Smooth muscle cell (in vitro differentiated cells): ENCODE results near the gene S100A10. TPM values are rescaled to one million over a fixed set of nuclear protein-coding genes. Genes with fewer than 3 reads are reported as not detected.

Source experiments
- DNase-seq: peaks from one replicate; lab custom pipeline; 2025; ENCODE audit not compliant: unreplicated experiment; lab: John Stamatoyannopoulos, UW
- H2AFZ ChIP-seq: fragments of 200-600 bp; sonication (generic); 2 replicates; pipeline ENCODE4 v1.6.0; 2016; ENCODE audit warnings: antibody characterized with exemption, low read depth, mild to moderate bottlenecking
- H3F3A ChIP-seq: fragments of 200-600 bp; sonication (generic); 2 replicates; pipeline ENCODE4 v1.6.0; 2017; ENCODE audit warnings: antibody characterized with exemption, low read depth
- H3K27ac ChIP-seq: fragments of 200-600 bp; sonication (generic); 2 replicates; pipeline ENCODE4 v1.5.1; 2016; ENCODE audit warnings: low read depth, mild to moderate bottlenecking
- H3K27me3 ChIP-seq: fragments of 200-600 bp; sonication (generic); 2 replicates; pipeline ENCODE4 v1.6.1; 2016; ENCODE audit warnings: low read depth, mild to moderate bottlenecking
- H3K36me3 ChIP-seq: fragments of 200-600 bp; sonication (generic); 2 replicates; pipeline ENCODE4 v1.5.1; 2016; ENCODE audit warnings: low read depth
- H3K4me1 ChIP-seq: fragments of 200-600 bp; sonication (generic); 2 replicates; pipeline ENCODE4 v1.5.1; 2016; ENCODE audit warnings: low read depth
- H3K4me2 ChIP-seq: fragments of 200-600 bp; sonication (generic); 2 replicates; pipeline ENCODE4 v1.6.0; 2016; ENCODE audit warnings: mild to moderate bottlenecking
- H3K4me3 ChIP-seq: fragments of 200-600 bp; sonication (generic); 2 replicates; pipeline ENCODE4 v1.5.1; 2016; ENCODE audit warnings: mild to moderate bottlenecking
- H3K79me2 ChIP-seq: fragments of 200-600 bp; sonication (generic); 2 replicates; pipeline ENCODE4 v1.6.0; 2016; ENCODE audit warnings: low read depth, mild to moderate bottlenecking
- H3K9ac ChIP-seq: fragments of 200-600 bp; sonication (generic); 2 replicates; pipeline ENCODE4 v1.6.0; 2016; ENCODE audit warnings: low read depth
- H3K9me3 ChIP-seq: fragments of 200-600 bp; sonication (generic); replicated peaks from 2 replicates; pipeline ENCODE4 v1.5.1; 2016; ENCODE audit warnings: low read depth
- H4K20me1 ChIP-seq: fragments of 200-600 bp; sonication (generic); 2 replicates; pipeline ENCODE4 v1.6.0; 2016; ENCODE audit warnings: low read depth
- CTCF ChIP-seq: fragments of 200-600 bp; sonication (generic); IDR thresholded peaks from 2 replicates; pipeline ENCODE4 v1.5.1; 2017; ENCODE audit warnings: borderline replicate concordance, mild to moderate bottlenecking, antibody characterized with exemption; ENCODE audit not compliant: insufficient read depth, poor library complexity, severe bottlenecking
- WGBS: methylation state at CpG from one replicate; pipeline ENCODE4 v1.1.7; 2016; ENCODE audit warnings: low lambda C conversion rate; 5-methylcytosine and 5-hydroxymethylcytosine counted together
- polyA plus RNA-seq: library from polyadenylated mRNA; unstranded; fragments of >200 nt; fragmentation: Nextera tagmentation; extraction: Ambion mirVana; gene quantifications from 2 replicates; pipeline ENCODE4 v1.2.1, GENCODE V29; 2016
- total RNA-seq: library from RNA; depleted of rRNA; stranded (reverse); fragments of >200 nt; gene quantifications from 2 replicates; pipeline ENCODE4 v1.2.3, GENCODE V29; 2014

Gene S100A10
- total and polyA plus RNA-seq, 2 experiments from 2014 or later, result 477 to 1,351 TPM

- no peaks in the 10 kb centered on the region for H3K79me2 ChIP-seq
- H3K4me2 ChIP-seq, result no peak overlapping the region
- H3K9ac ChIP-seq, result no peak overlapping the region
- no peaks in the 10 kb centered on the region for H3F3A ChIP-seq
- WGBS, result 82% methylated on average over 3 of the region's 3 CpGs
- peak overlapping the region; percentile 79 for H3K27ac ChIP-seq
- no peaks in the 10 kb centered on the region for H3K27me3 ChIP-seq
- H3K9me3 ChIP-seq, result no peaks in the 10 kb centered on the region
- DNase-seq, result no peak
- no peaks in the 10 kb centered on the region for H3K36me3 ChIP-seq
- no peak overlapping the region for H3K4me3 ChIP-seq
- H3K4me1 ChIP-seq, result peaks cover 13% of the 10 kb centered on the region
- no peak for TF ChIP-seq CTCF
- H4K20me1 ChIP-seq, result no peaks in the 10 kb centered on the region
- no peak overlapping the region for H2AFZ ChIP-seq
These were observed 28.8 kb upstream of the S100A10 start for GRCh38 chr1:152022474-152022873.

GRCh38 chr1:152021569-152021968, 27.9 kb upstream of the S100A10 start:
- 71% methylated on average over 7 of the region's 7 CpGs for whole genome bisulfite sequencing
- no peak for TF ChIP-seq CTCF
- H3K9me3 ChIP-seq, result no peaks in the 10 kb centered on the region

GRCh38 chr1:152020849-152021248, 27.2 kb upstream of the S100A10 start:
- Histone ChIP-seq H2AFZ (no peak overlapping the region), H3F3A (no peaks in the 10 kb centered on the region), H3K27me3 (no peaks in the 10 kb centered on the region), H3K4me3 (no peak overlapping the region), H3K4me1 (peaks cover 13% of the 10 kb centered on the region), H3K9ac (no peak overlapping the region), H3K9me3 (no peaks in the 10 kb centered on the region), H3K4me2 (no peak overlapping the region), H3K79me2 (no peaks in the 10 kb centered on the region), H4K20me1 (no peaks in the 10 kb centered on the region), H3K36me3 (no peaks in the 10 kb centered on the region), H3K27ac (no peak overlapping the region)
- 88% methylated on average over 3 of the region's 3 CpGs for WGBS
- no peak for DNase-seq
- no peak for TF ChIP-seq CTCF

More at GRCh38 chr1:152021569-152021968, 27.9 kb upstream of the S100A10 start:
- Histone ChIP-seq H3F3A (no peaks in the 10 kb centered on the region), H3K27me3 (no peaks in the 10 kb centered on the region), H4K20me1 (no peaks in the 10 kb centered on the region), H3K4me3 (no peak overlapping the region), H2AFZ (no peak overlapping the region), H3K9ac (no peak overlapping the region), H3K27ac (no peak overlapping the region), H3K36me3 (no peaks in the 10 kb centered on the region), H3K4me1 (peaks cover 13% of the 10 kb centered on the region), H3K79me2 (no peaks in the 10 kb centered on the region), H3K4me2 (no peak overlapping the region)
- no peak for DNase-seq

GRCh38 chr1:152018537-152018936, 24.9 kb upstream of the S100A10 start:
- H3F3A ChIP-seq, result no peaks in the 10 kb centered on the region
- H3K36me3 ChIP-seq, result no peaks in the 10 kb centered on the region
- H3K9me3 ChIP-seq, result no peaks in the 10 kb centered on the region
- no peak overlapping the region for H2AFZ ChIP-seq
- peak; percentile 48 for TF ChIP-seq CTCF
- DNase-seq, result no peak
- no peak overlapping the region for H3K9ac ChIP-seq
- 46% methylated on average over 4 of the region's 4 CpGs for WGBS
- H4K20me1 ChIP-seq, result no peaks in the 10 kb centered on the region
- no peak overlapping the region for H3K4me2 ChIP-seq
- H3K27ac ChIP-seq, result no peak overlapping the region
- no peaks in the 10 kb centered on the region for H3K4me1 ChIP-seq
- H3K4me3 ChIP-seq, result no peak overlapping the region
- no peaks in the 10 kb centered on the region for H3K79me2 ChIP-seq
- H3K27me3 ChIP-seq, result no peaks in the 10 kb centered on the region
